Forelimb muscle (tissue), 1 donor: ENCODE data around the gene RDH16. TPM values are rescaled to one million over a fixed set of nuclear protein-coding genes. Genes with fewer than 3 reads are reported as not detected.
"Not testable (repeated sequence)": the region's sequence is repeated elsewhere in the genome, so short reads cannot be mapped to it uniquely, and the experiment has no call there.

Experiments used
- DNase-seq: peaks from one replicate; pipeline ENCODE4 v3.0.0-alpha.2; 2013; ENCODE audit warnings: low read depth
- polyA plus RNA-seq: library from polyadenylated mRNA; unstranded; fragments of 120-200 nt; gene quantifications from one replicate; pipeline ENCODE4 v1.2.1, GENCODE V29; 2013; ENCODE audit not compliant: insufficient read length

The RDH16 gene
- polyA plus RNA-seq, 1 donor = 0.40 TPM

GRCh38 chr12:56954057-56954957, 3.1 kb downstream of the RDH16 start:
- DNase-seq = no peak

- no peak for DNase-seq
Observed at GRCh38 chr12:56953314-56953713, 4.1 kb downstream of the RDH16 start.

- no peak for DNase-seq
Observed at GRCh38 chr12:56951582-56952339, 5.6 kb downstream of the RDH16 start.

GRCh38 chr12:56948881-56949280, 8.5 kb downstream of the RDH16 start:
- DNase-seq = no peak

GRCh38 chr12:56948457-56948777, 9.0 kb downstream of the RDH16 start:
- no peak for DNase-seq

GRCh38 chr12:56947633-56948456, 9.6 kb downstream of the RDH16 start:
- DNase-seq = no peak

GRCh38 chr12:56943878-56944277, 13.5 kb downstream of the RDH16 start:
- no peak for DNase-seq

GRCh38 chr12:56943374-56943773, 14.0 kb downstream of the RDH16 start:
- DNase-seq = not testable (repeated sequence)

GRCh38 chr12:56941299-56942017, 15.9 kb downstream of the RDH16 start:
- no peak for DNase-seq

- DNase-seq = not testable (repeated sequence)
Observed at GRCh38 chr12:56940942-56941298, 16.5 kb downstream of the RDH16 start.

- DNase-seq = no peak
Observed at GRCh38 chr12:56935752-56936151, 21.7 kb downstream of the RDH16 start.

- DNase-seq = no peak
Observed at GRCh38 chr12:56935157-56935556, 22.3 kb downstream of the RDH16 start.

- DNase-seq = no peak
Observed at GRCh38 chr12:56933826-56934625, 23.4 kb downstream of the RDH16 start, which contains the start of gene SDR9C7. Gene SDR9C7 (minus strand): TSS chr12:56934408. CDS start chr12:56934261, 147 bp downstream.

GRCh38 chr12:56932867-56933266, 24.5 kb downstream of the RDH16 start:
- DNase-seq = no peak

GRCh38 chr12:56932146-56932545, 25.3 kb downstream of the RDH16 start:
- no peak for DNase-seq

- peak; percentile 59 for DNase-seq
Observed at GRCh38 chr12:56931474-56931978, 25.9 kb downstream of the RDH16 start.

- DNase-seq = no peak
Observed at GRCh38 chr12:56930241-56930640, 27.2 kb downstream of the RDH16 start.

GRCh38 chr12:56929780-56930179, 27.6 kb downstream of the RDH16 start:
- no peak for DNase-seq

GRCh38 chr12:56928262-56928661, 29.1 kb downstream of the RDH16 start:
- DNase-seq = no peak

GRCh38 chr12:56927281-56927680, 30.1 kb downstream of the RDH16 start:
- no peak for DNase-seq
